Subcutaneous adipose tissue (tissue), 4 donors: ENCODE measurements around the gene GRID1. TPM values are rescaled to one million over a fixed set of nuclear protein-coding genes. Genes with fewer than 3 reads are reported as not detected.

ENCODE experiments used
- CTCF ChIP-seq: fragments of 450-650 bp; IDR thresholded peaks from one replicate; pipeline ENCODE4 v1.5.1; 2016; ENCODE audit warnings: low read depth, mild to moderate bottlenecking, control low read depth, antibody characterized with exemption, moderate library complexity
- total RNA-seq, 4 donors: library from RNA; depleted of rRNA; stranded (reverse); fragments of >200 nt; gene quantifications; one replicate each; pipeline ENCODE4 v1.1.0, GENCODE V29; 2016

GRID1 gene
- total RNA-seq, 4 donors from 2014 or later = 0.49 to 2.0 (median 1.1) TPM

DNA sequence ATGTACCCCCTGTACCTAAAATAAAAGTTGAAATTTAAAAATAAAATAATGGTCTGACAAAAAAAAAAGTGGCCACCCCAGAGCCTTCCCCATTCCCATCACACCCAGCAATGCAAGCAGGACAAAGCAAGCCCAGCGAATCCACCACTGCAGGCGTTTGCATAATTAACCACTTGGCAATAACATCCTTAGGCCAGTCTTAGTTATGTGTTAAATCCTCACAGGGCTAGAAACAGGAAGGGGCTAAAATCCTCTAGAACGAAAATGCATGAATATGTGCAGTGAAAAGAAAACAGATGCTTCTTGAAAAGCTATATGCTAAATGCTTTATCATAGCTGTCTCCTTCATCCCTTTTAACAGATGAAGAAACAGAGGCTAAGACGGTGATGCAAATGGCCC is 229.7 kb downstream of the GRID1 start:
- no peak for TF ChIP-seq CTCF

DNA sequence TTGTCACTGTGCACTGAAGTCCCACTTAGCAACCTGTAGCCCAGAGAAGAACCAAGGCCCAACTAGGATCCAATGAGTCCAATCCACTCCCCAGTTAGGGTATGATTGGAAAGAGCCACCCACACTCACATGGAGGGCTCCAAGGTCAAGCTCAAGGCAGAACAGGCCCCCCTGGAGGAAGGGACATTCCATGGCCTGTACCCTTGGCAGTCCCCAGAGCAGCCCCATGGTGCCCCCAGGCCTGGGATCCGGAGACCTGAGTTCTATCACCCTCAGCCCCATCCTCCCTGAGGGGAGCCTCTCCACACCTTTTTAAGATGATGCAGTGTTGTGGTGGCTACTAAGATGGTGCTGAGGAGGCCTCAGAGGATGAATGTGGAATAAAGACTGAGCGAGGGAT is 231.4 kb downstream of the GRID1 start:
- TF ChIP-seq CTCF = no peak

DNA sequence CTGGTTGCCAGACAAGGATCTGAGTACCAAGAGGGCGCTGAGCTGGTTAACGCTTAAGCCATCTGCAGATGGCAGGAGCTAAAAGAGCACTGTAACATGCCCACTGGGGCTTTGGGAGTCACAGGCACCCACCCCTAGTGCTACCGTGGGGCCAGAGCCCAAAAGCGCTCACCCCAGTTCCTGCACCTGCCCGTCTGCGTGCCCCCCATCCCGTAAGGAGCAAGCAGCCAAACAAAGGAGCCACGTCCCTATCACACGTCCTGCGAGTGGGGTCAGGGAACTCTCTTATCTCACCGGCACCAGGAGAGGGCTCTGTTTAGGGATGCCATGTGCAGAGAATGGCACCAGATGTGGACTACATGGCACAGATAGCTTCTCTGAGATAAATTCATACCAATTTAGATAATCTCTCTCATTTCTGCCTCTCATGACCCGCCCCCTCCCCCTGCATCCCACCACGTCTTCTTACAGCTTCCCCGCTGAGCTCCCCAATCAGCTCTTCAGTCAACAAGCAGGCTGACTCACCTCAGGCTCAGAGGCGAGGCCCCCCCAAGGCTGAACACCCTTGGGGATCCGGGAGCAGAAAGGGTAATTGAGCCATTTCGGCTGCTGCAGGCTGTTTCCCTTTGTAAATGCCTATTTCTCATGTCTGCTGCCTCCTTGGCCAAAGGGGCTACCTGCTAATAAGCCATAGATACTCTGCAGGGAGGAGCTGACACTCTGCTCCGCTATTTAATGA is 235.7 kb downstream of the GRID1 start:
- no peak for TF ChIP-seq CTCF

- no peak for TF ChIP-seq CTCF
These were observed 236.6 kb downstream of the GRID1 start for GRCh38 chr10:86130041-86130440.

GRCh38 chr10:86128360-86128759 is 238.2 kb downstream of the GRID1 start:
- no peak for TF ChIP-seq CTCF

DNA sequence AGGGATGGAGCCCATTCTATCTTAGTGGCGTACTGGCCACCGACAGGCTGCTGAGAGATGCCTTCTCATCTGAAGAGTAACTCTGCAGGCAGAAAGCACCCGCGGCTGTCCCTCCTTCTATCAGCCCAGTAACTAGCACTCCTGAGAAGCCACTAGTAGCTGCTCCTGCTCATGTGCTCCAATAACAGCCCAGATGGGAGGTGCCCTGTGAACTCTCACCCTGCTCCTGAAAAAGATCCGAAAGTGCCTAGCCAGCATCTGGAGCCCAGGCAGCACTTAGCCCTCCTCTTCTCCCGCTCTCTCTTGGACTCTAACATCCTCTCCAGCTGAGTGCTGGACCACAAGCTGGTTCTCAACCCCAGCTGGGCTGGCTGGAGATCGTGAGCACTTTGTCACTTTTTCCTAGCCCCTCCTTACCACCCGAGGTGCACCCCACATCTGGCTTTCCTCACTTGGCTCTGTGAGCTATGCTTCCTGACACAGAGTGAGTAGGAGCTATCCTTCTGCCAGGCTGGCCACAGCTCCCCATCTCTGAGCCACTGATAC is 239.2 kb downstream of the GRID1 start:
- TF ChIP-seq CTCF = no peak

GRCh38 chr10:86124734-86125133 is 241.9 kb downstream of the GRID1 start:
- no peak for TF ChIP-seq CTCF
